ENCODE measurements around the gene MRPL34.
A peak's percentile ranks its signal among the peaks of the same experiment; 100 is the strongest.
"Not testable (repeated sequence)": the region's sequence is repeated elsewhere in the genome, so short reads cannot be mapped to it uniquely, and the experiment has no call there.

The MRPL34 gene

DNA sequence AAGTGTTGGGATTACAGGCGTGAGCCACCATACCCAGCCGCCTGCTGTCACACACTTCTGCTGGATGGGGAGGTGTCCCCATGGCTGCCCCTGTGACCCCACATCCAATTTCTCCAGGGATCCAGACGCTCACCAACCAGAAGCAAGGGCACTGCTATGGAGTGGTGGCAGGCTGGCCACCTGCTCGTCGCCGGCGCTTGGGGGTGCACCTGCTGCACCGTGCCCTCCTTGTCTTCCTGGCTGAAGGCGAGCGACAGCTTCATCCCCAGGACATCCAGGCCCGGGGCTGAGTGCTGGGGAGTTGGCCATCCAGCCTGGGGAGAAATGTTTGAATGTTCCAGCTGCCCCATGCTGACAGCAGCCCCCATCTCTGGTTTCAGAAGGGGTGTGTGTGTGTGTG lies 19.4 kb upstream of the MRPL34 start:
- H3K27ac ChIP-seq, result no peak overlapping the region
- TF ChIP-seq ZFX (IDR thresholded peaks at IDR 0.05; ENCODE audit: borderline replicate concordance), result no peak
- TF ChIP-seq, protein P1, sequence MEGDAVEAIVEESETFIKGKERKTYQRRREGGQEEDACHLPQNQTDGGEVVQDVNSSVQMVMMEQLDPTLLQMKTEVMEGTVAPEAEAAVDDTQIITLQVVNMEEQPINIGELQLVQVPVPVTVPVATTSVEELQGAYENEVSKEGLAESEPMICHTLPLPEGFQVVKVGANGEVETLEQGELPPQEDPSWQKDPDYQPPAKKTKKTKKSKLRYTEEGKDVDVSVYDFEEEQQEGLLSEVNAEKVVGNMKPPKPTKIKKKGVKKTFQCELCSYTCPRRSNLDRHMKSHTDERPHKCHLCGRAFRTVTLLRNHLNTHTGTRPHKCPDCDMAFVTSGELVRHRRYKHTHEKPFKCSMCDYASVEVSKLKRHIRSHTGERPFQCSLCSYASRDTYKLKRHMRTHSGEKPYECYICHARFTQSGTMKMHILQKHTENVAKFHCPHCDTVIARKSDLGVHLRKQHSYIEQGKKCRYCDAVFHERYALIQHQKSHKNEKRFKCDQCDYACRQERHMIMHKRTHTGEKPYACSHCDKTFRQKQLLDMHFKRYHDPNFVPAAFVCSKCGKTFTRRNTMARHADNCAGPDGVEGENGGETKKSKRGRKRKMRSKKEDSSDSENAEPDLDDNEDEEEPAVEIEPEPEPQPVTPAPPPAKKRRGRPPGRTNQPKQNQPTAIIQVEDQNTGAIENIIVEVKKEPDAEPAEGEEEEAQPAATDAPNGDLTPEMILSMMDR (IDR thresholded peaks at IDR 0.05), result no peak

DNA sequence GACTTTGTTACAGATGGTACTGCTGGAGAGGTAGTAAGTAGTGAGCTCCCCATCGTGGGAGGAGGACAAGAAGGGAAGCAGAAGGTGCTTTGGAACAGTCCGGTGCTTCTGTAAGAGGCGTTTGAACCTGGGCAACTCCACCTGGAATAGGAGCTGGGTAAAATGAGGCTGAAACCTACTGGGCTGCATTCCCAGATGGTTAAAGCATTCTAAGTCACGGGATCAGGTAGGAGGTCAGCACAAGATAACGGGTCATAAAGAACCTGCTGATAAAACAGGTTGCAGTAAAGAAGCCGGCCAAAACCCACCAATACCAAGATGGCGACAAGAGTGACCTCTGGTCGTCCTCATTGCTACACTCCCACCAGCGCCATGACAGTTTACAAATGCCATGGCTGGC lies 18.9 kb upstream of the MRPL34 start:
- TF ChIP-seq, protein P1 (IDR thresholded peaks at IDR 0.05), result no peak
- TF ChIP-seq ZFX (IDR thresholded peaks at IDR 0.05; ENCODE audit: borderline replicate concordance), result no peak
- no peak overlapping the region for H3K27ac ChIP-seq

DNA sequence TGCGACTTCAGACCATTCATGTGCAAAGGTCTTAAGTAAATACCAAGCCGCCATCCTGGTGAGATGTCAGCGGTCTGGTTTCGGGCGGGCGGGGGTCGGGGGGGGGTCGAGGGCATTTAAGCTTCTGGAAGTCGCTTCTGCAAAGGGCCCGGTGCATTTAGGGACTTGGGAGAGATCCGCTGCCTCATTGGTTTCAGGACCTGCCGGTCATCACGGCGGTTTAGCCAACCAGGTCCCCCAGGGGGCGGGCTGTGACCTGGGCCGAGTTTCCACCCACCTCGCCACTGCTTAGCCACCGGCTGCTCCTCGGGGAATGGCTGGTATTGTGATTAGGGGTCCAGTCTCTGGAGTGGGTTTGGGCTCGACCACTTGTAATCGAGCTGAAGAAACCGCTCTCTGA lies 16.2 kb upstream of the MRPL34 start:
- no peak overlapping the region for H3K27ac ChIP-seq
- no peak for TF ChIP-seq ZFX (IDR thresholded peaks at IDR 0.05; ENCODE audit: borderline replicate concordance)
- TF ChIP-seq, protein P1 (IDR thresholded peaks at IDR 0.05), result no peak

DNA sequence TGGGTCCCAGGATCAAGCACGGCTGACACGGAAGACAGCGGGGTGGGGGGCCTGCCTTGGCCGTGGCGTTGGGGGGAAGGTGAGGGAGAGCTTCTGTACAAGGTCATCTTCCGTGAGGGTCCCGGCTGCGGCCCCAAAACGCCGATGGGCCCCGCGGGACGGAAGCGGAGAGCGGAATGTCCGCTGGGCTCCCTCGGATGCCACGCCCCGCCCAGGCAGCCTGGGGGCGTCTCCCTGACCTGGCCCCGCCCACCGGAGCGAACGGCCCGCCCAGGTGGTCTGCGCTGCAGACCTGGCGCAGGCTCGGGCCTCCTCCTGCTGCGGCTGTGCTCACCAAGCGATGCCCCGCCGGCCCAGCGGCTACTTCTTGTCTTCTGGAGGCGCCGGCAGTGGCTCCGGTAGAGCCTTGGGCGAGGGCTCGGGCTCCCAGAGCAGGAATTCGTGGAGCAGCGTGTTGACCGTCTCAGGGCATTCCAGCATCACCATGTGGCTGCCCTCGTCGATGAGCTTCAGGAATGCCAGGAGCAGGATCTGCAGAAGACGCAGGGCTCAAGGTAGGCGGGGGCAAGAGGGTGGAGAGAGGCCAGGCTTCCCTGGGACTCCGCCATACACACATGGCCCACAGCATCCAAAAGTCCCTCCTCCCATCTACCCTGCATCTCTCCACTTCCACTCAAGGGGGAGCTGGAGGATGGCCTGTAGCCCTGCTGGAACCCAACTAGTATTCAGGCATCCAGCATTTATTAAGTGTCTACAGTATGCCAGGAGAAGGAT lies 13.2 kb upstream of the MRPL34 start:
- no peak for TF ChIP-seq ZFX (IDR thresholded peaks at IDR 0.05; ENCODE audit: borderline replicate concordance)
- TF ChIP-seq, protein P1 (IDR thresholded peaks at IDR 0.05), result peak; percentile 83
- H3K27ac ChIP-seq, result peak overlapping the region; percentile 88

DNA sequence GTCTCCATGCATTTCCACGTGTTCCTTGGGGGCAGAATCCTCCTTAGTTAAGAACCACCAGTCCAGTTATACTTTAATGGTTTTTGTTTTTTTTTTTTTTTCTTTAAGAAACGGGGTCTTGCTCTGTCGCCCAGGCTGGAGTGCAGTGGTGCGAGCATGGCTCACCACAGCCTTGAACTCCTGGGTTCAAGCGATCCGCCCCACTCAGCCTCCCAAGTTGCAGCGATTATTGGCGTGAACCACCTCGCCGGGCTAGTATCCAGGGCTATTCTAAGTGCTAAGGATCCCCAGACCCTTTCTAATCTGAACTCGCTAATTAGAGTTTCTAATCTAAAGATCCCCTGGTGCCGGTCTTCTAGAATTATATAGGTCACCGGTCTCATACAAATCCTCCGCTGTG lies 12.1 kb upstream of the MRPL34 start:
- peak overlapping the region; percentile 88 for H3K27ac ChIP-seq
- TF ChIP-seq, protein P1 (IDR thresholded peaks at IDR 0.05), result no peak
- TF ChIP-seq ZFX (IDR thresholded peaks at IDR 0.05; ENCODE audit: borderline replicate concordance), result no peak

DNA sequence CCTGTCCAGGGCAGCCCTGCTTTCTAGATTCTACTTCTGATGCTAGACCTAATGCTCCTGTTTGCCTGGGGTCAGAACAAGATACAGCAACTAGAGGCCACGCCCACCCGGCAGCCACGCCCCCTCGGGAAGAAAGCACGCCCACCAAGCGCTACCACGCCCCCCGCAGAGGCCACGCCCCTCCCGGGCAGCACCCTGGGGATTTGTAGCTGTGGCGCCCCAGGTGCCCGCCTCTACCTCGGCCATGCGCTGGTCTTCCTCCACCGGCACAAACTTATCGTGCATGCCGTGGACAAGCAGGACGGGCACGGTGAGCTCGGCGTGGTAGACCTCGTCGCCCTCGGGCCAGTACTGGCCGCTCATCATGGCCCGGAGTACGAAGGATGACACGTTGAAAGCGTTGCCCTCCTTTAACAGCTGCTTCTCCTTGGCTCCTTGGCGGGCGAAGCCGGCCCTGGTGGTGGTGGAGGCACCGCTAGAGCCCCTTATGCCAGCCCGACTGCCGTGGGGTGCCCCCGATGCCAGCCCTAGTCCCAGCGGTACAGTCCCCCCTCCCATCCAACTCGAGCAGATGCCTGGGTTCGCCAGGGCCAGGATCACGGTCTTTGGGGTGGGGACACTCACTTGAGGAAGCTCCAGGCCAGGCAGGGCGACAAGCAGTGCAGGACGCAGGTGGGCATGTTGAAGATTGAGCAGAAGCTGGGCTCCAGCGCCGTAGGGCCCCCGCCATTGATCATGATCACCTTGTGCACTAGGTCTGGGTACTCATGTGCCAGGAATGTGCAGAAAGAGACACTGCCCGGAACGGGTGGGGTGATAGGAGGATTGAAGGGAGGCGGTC lies 11.4 kb upstream of the MRPL34 start:
- TF ChIP-seq, protein P1 (IDR thresholded peaks at IDR 0.05), result no peak
- TF ChIP-seq ZFX (IDR thresholded peaks at IDR 0.05; ENCODE audit: borderline replicate concordance), result no peak
- H3K27ac ChIP-seq, result peak overlapping the region; percentile 88

DNA sequence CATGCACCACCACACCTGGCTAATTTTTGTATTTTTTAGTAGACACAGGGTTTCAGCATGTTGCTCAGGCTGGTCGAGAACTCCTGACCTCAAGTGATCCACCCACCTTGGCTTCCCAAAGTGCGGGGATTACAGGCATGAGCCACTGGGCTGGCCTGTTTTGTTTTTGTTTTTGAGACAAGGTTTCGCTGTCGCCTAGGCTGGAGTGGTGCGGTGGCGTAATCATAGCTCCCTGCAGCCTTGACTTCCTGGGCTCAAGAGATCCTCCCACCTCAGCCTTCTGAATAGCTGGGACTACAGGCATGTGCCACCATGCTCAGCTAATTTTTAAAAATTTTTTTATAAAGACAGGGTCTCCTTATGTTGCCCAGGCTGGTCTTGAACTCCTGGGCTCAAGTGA lies 10.1 kb upstream of the MRPL34 start:
- not testable (repeated sequence) for H3K27ac ChIP-seq

Measured in 22Rv1 (cell line).